HCT116 (cell line): ENCODE measurements around the gene CRX. TPM values are rescaled to one million over a fixed set of nuclear protein-coding genes. Genes with fewer than 3 reads are reported as not detected.

ENCODE experiments used
- ATAC-seq: fragments of 200-7000 bp; cut with Tn5 transposase; 2 replicates; pipeline ENCODE4 v1.9.1; 2020; ENCODE audit warnings: mild to moderate bottlenecking, moderate library complexity
- BruUV-seq: library from RNA; stranded (reverse); fragments of 400-500 nt; replicated peaks from 2 replicates; lab custom pipeline; 2021; lab: Mats Ljungman, UMichigan
- CTCF ChIA-PET: fragments of 300-600 bp; sonication (Branson Sonifier 250); formaldehyde crosslinking; loops from one replicate; lab custom pipeline; 2021; ENCODE audit warnings: antibody characterized with exemption; lab: Charles Lee
- POLR2A ChIA-PET: fragments of 300-600, 350-600 bp; sonication (Branson Sonifier 250); formaldehyde crosslinking; loops from one replicate; lab custom pipeline; 2021; ENCODE audit warnings: antibody characterized with exemption; lab: Charles Lee
- RAD21 ChIA-PET, 2 experiments: fragments of 300-600 bp; sonication (Branson Sonifier 250); formaldehyde crosslinking; loops; one replicate each; lab custom pipeline; 2023; ENCODE audit warnings: low total read pairs in 2 of 2; ENCODE audit not compliant: uncharacterized antibody in 2 of 2, unreplicated experiment in 2 of 2, low non-redundant PET in 1 of 2; lab: Charles Lee
- DNase-seq: peaks from one replicate; pipeline ENCODE4 v3.0.0-alpha.2; 2010; ENCODE audit warnings: low read depth, low spot score
- H2AFZ ChIP-seq: fragments of 200-600 bp; shearing (Covaris generic), sonication (generic); 2 replicates; pipeline ENCODE4 v1.6.1; 2017; ENCODE audit warnings: low read depth, mixed run types, mixed read lengths, antibody characterized with exemption, low read length; ENCODE audit not compliant: poor library complexity, severe bottlenecking
- H3K27ac ChIP-seq: 2 replicates; pipeline ENCODE4 v1.5.1; 2012; ENCODE audit warnings: low read depth, low read length
- H3K27me3 ChIP-seq: fragments of 200-600 bp; sonication (generic); 2 replicates; pipeline ENCODE4 v1.6.1; 2016; ENCODE audit warnings: mixed run types, low read length, mixed read lengths; ENCODE audit not compliant: insufficient read depth
- H3K36me3 ChIP-seq, 2 experiments: fragments of 200-500 bp in 1 of 2; fragments of 200-600 bp in 1 of 2; sonication (Bioruptor generic) in 1 of 2; sonication (generic) in 1 of 2; 2 replicates each; pipeline versions ENCODE4 v1.5.1 to v1.6.1; 2014 to 2016; ENCODE audit warnings: low read length in 2 of 2, inconsistent platforms in 1 of 2, mixed read lengths in 1 of 2, mixed run types in 1 of 2; ENCODE audit not compliant: insufficient read depth in 2 of 2, control insufficient read depth in 1 of 2
- H3K4me1 ChIP-seq, 2 experiments: fragments of 200-600 bp in 1 of 2; sonication (generic) in 1 of 2; 2 replicates each; pipeline versions ENCODE4 v1.5.1 to v1.6.1; 2012 to 2017; ENCODE audit warnings: low read length in 2 of 2, inconsistent platforms in 1 of 2, mild to moderate bottlenecking in 1 of 2, mixed read lengths in 1 of 2, mixed run types in 1 of 2, moderate library complexity in 1 of 2; ENCODE audit not compliant: insufficient read depth in 2 of 2, control insufficient read depth in 1 of 2
- H3K4me2 ChIP-seq: fragments of 200-600 bp; sonication (generic); 2 replicates; pipeline ENCODE4 v1.6.1; 2017; ENCODE audit warnings: mixed run types, low read length, mixed read lengths
- H3K4me3 ChIP-seq, 2 experiments: fragments of 200-600 bp in 1 of 2; sonication (generic) in 1 of 2; replicated peaks in 1 of 2; 2 replicates each; pipeline ENCODE4 v1.5.1; 2011 to 2016; ENCODE audit warnings: low read length in 2 of 2, control low read depth in 1 of 2, low read depth in 1 of 2, mild to moderate bottlenecking in 1 of 2, mixed read lengths in 1 of 2, mixed run types in 1 of 2
- H3K79me2 ChIP-seq: fragments of 200-600 bp; sonication (generic); 2 replicates; pipeline ENCODE4 v1.6.1; 2017; ENCODE audit warnings: mild to moderate bottlenecking, mixed run types, low read length, moderate library complexity, mixed read lengths; ENCODE audit not compliant: insufficient read depth
- H3K9ac ChIP-seq: fragments of 200-600 bp; sonication (generic); 2 replicates; pipeline ENCODE4 v1.6.1; 2016; ENCODE audit warnings: low read length, mixed read lengths
- H3K9me2 ChIP-seq: fragments of 200-600 bp; sonication (generic), shearing (Covaris generic); 2 replicates; pipeline ENCODE4 v1.6.1; 2017; ENCODE audit warnings: mixed run types, mild to moderate bottlenecking, moderate library complexity; ENCODE audit not compliant: insufficient read depth
- H3K9me3 ChIP-seq, 2 experiments: fragments of 200-500 bp in 1 of 2; fragments of 200-600 bp in 1 of 2; sonication (Bioruptor generic) in 1 of 2; sonication (generic) in 1 of 2; 2 replicates each; pipeline ENCODE4 v1.6.1; 2014 to 2017; ENCODE audit warnings: low read length in 2 of 2, mixed read lengths in 2 of 2, inconsistent platforms in 1 of 2, low read depth in 1 of 2, mild to moderate bottlenecking in 1 of 2, mixed run types in 1 of 2, moderate library complexity in 1 of 2; ENCODE audit not compliant: control insufficient read depth in 1 of 2, insufficient read depth in 1 of 2
- H4K20me1 ChIP-seq: fragments of 200-600 bp; sonication (generic), shearing (Covaris generic); 2 replicates; pipeline ENCODE4 v1.6.1; 2017; ENCODE audit warnings: mixed run types, mild to moderate bottlenecking, moderate library complexity; ENCODE audit not compliant: insufficient read depth
- CEBPB ChIP-seq: IDR thresholded peaks from 2 replicates; pipeline ENCODE4 v1.6.1; 2012; ENCODE audit warnings: low read depth
- EGR1 ChIP-seq: IDR thresholded peaks from 2 replicates; pipeline ENCODE4 v1.6.1; 2012; ENCODE audit warnings: low read depth
- ELF1 ChIP-seq: IDR thresholded peaks from 2 replicates; pipeline ENCODE4 v1.6.1; 2012; ENCODE audit warnings: low read depth, borderline replicate concordance
- EZH2 ChIP-seq: fragments of 200-600 bp; sonication (generic); IDR thresholded peaks from 2 replicates; pipeline ENCODE4 v1.6.1; 2017; ENCODE audit warnings: antibody characterized with exemption, mixed run types
- EZH2phosphoT487 ChIP-seq: fragments of 200-600 bp; IDR thresholded peaks from 2 replicates; pipeline ENCODE4 v1.6.1; 2018; ENCODE audit warnings: antibody characterized with exemption, borderline replicate concordance
- FOSL1 ChIP-seq: IDR thresholded peaks from 2 replicates; pipeline ENCODE4 v1.6.1; 2012; ENCODE audit warnings: low read depth
- POLR2A ChIP-seq: IDR thresholded peaks from 2 replicates; pipeline ENCODE4 v1.7.0; 2011; ENCODE audit warnings: borderline replicate concordance; ENCODE audit not compliant: insufficient read depth, insufficient read length; ENCODE audit errors: extremely low read depth
- RAD21 ChIP-seq: IDR thresholded peaks from 2 replicates; pipeline ENCODE4 v1.6.1; 2012; ENCODE audit warnings: low read depth, mild to moderate bottlenecking
- SIN3A ChIP-seq: IDR thresholded peaks from 2 replicates; pipeline ENCODE4 v1.6.1; 2012; ENCODE audit warnings: low read depth
- SP1 ChIP-seq: IDR thresholded peaks from 2 replicates; pipeline ENCODE4 v1.6.1; 2012; ENCODE audit warnings: low read depth
- SRF ChIP-seq: IDR thresholded peaks from 2 replicates; pipeline ENCODE4 v1.6.1; 2012; ENCODE audit warnings: low read depth
- TCF7L2 ChIP-seq: IDR thresholded peaks from 2 replicates; pipeline ENCODE4 v1.7.0; 2011; ENCODE audit warnings: borderline replicate concordance, inconsistent platforms; ENCODE audit not compliant: insufficient read depth, insufficient read length; ENCODE audit errors: extremely low read depth
- ZBTB33 ChIP-seq: IDR thresholded peaks from 2 replicates; pipeline ENCODE4 v1.6.1; 2011; ENCODE audit warnings: mild to moderate bottlenecking, low read length, moderate library complexity; ENCODE audit not compliant: insufficient replicate concordance; ENCODE audit errors: extremely low read depth
- ZFX ChIP-seq: fragments of 450-650 bp; IDR thresholded peaks from 2 replicates; pipeline ENCODE4 v1.6.1; 2017
- ZNF274 ChIP-seq: fragments of 200-500 bp; sonication (Bioruptor generic); IDR thresholded peaks from 2 replicates; pipeline ENCODE4 v1.6.1; 2014; ENCODE audit warnings: mild to moderate bottlenecking, low read depth, low read length, inconsistent platforms
- intact Hi-C: fragments of 100-400 bp; cut with micrococcal nuclease; formaldehyde crosslinking; loops from 2 replicates; pipeline ENCODE4 v1.10.0; 2022
- total RNA-seq: library from RNA; stranded (reverse); gene quantifications from one replicate; pipeline ENCODE4 v1.2.1, GENCODE V29; 2021; ENCODE audit not compliant: unreplicated experiment
- TF ChIP-seq, protein P1 (sequence below), 3 experiments: fragments of 200-600 bp in 1 of 3; sonication (generic) in 1 of 3; IDR thresholded peaks in 2 of 3; conservative IDR thresholded peaks in 1 of 3; 2 replicates each; pipeline ENCODE4 v1.5.1; 2012 to 2017; ENCODE audit warnings: low read depth in 2 of 3, low read length in 2 of 3, antibody characterized with exemption in 1 of 3, borderline replicate concordance in 1 of 3, control low read depth in 1 of 3, mild to moderate bottlenecking in 1 of 3, mixed read lengths in 1 of 3, mixed run types in 1 of 3, moderate library complexity in 1 of 3; ENCODE audit not compliant: insufficient read depth in 1 of 3
- TF ChIP-seq, protein P2 (sequence below): IDR thresholded peaks from 2 replicates; pipeline ENCODE4 v1.6.1; 2012
- TF ChIP-seq, protein P3 (sequence below): IDR thresholded peaks from 2 replicates; pipeline ENCODE4 v1.6.1; 2012; ENCODE audit warnings: low read depth

The CRX gene
- total RNA-seq, 1 experiment from 2014 or later, result not detected

DNA sequence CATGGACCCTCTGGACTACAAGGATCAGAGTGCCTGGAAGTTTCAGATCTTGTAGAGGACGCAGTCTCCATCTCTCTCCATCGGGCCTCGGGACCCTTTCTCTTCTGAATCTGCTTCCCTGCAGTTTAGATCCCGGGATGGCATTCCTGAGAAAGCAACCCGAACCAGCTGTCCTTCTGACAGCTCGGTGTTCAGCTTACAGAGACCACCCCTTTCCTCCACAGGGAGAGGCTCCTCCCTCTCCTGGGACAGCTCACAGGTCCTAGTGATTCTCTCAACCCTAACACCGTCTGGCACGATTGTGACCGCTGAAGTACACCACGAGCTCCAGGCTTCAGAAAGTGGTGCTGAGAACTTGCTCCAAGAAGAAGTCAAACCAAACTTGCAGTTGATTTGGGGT lies 18.2 kb downstream of the CRX start:
- ATAC-seq (no peak), DNase-seq (no peak)
- H3K9ac ChIP-seq, result no peak overlapping the region
- no peak for TF ChIP-seq EZH2
- no peak for TF ChIP-seq RAD21
- TF ChIP-seq, protein P1, sequence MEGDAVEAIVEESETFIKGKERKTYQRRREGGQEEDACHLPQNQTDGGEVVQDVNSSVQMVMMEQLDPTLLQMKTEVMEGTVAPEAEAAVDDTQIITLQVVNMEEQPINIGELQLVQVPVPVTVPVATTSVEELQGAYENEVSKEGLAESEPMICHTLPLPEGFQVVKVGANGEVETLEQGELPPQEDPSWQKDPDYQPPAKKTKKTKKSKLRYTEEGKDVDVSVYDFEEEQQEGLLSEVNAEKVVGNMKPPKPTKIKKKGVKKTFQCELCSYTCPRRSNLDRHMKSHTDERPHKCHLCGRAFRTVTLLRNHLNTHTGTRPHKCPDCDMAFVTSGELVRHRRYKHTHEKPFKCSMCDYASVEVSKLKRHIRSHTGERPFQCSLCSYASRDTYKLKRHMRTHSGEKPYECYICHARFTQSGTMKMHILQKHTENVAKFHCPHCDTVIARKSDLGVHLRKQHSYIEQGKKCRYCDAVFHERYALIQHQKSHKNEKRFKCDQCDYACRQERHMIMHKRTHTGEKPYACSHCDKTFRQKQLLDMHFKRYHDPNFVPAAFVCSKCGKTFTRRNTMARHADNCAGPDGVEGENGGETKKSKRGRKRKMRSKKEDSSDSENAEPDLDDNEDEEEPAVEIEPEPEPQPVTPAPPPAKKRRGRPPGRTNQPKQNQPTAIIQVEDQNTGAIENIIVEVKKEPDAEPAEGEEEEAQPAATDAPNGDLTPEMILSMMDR (IDR thresholded peaks at IDR 0.05 in 2 of 3, conservative IDR thresholded peaks at IDR 0.05 in 1 of 3; ENCODE audit: borderline replicate concordance in 1 of 3, insufficient read depth in 1 of 3, low read depth in 2 of 3, low read length in 2 of 3), result no peak
- TF ChIP-seq ZFX, result no peak
- TF ChIP-seq TCF7L2, result no peak
- TF ChIP-seq, protein P2, sequence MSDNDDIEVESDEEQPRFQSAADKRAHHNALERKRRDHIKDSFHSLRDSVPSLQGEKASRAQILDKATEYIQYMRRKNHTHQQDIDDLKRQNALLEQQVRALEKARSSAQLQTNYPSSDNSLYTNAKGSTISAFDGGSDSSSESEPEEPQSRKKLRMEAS, result no peak
- TF ChIP-seq CEBPB, result no peak
- no peak for TF ChIP-seq EZH2phosphoT487
- TF ChIP-seq FOSL1, result no peak
- no peak for TF ChIP-seq ZNF274
- no peak for TF ChIP-seq SP1
- TF ChIP-seq, protein P3, sequence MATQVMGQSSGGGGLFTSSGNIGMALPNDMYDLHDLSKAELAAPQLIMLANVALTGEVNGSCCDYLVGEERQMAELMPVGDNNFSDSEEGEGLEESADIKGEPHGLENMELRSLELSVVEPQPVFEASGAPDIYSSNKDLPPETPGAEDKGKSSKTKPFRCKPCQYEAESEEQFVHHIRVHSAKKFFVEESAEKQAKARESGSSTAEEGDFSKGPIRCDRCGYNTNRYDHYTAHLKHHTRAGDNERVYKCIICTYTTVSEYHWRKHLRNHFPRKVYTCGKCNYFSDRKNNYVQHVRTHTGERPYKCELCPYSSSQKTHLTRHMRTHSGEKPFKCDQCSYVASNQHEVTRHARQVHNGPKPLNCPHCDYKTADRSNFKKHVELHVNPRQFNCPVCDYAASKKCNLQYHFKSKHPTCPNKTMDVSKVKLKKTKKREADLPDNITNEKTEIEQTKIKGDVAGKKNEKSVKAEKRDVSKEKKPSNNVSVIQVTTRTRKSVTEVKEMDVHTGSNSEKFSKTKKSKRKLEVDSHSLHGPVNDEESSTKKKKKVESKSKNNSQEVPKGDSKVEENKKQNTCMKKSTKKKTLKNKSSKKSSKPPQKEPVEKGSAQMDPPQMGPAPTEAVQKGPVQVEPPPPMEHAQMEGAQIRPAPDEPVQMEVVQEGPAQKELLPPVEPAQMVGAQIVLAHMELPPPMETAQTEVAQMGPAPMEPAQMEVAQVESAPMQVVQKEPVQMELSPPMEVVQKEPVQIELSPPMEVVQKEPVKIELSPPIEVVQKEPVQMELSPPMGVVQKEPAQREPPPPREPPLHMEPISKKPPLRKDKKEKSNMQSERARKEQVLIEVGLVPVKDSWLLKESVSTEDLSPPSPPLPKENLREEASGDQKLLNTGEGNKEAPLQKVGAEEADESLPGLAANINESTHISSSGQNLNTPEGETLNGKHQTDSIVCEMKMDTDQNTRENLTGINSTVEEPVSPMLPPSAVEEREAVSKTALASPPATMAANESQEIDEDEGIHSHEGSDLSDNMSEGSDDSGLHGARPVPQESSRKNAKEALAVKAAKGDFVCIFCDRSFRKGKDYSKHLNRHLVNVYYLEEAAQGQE, result no peak
- no peak for TF ChIP-seq POLR2A
- no peak for TF ChIP-seq SIN3A
- TF ChIP-seq EGR1, result no peak
- TF ChIP-seq SRF, result no peak
- TF ChIP-seq ZBTB33, result no peak
- no peak for TF ChIP-seq ELF1
- H3K4me3 ChIP-seq, result no peak overlapping the region
- no peaks in the 10 kb centered on the region for H3K9me3 ChIP-seq
- RAD21 ChIA-PET, result no interaction called here
- H3K4me1 ChIP-seq, result no peaks in the 10 kb centered on the region
- H3K36me3 ChIP-seq, result no peaks in the 10 kb centered on the region
- H3K27me3 ChIP-seq, result no peaks in the 10 kb centered on the region
- no peaks in the 10 kb centered on the region for H4K20me1 ChIP-seq
- H2AFZ ChIP-seq, result no peak overlapping the region
- intact Hi-C loops, result no loop called here
- no peaks in the 10 kb centered on the region for H3K79me2 ChIP-seq
- POLR2A ChIA-PET, result no interaction called here
- no peaks in the 10 kb centered on the region for H3K9me2 ChIP-seq
- no peak overlapping the region for H3K4me2 ChIP-seq
- CTCF ChIA-PET, result no interaction called here
- H3K27ac ChIP-seq, result no peak overlapping the region
- BruUV-seq, result no TSS peak
